ENCODE data around the gene MYBPC3. TPM values are rescaled to one million over a fixed set of nuclear protein-coding genes. Genes with fewer than 3 reads are reported as not detected.

The MYBPC3 gene
- total RNA-seq, 2 donors from 2014 or later, result 797 to 1,210 TPM

DNA sequence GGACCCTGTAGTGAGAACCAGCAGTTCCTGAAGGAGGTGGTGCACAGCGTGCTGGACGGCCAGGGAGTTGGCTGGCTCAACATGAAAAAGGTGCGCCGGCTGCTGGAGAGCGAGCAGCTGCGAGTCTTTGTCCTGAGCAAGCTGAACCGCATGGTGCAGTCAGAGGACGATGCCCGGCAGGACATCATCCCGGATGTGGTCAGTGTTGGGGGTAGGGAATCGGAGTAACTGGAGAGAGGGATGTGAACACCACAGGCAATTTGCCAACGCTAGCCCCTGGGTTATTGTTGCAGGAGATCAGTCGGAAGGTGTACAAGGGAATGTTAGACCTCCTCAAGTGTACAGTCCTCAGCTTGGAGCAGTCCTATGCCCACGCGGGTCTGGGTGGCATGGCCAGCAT lies 62.6 kb downstream of the MYBPC3 start:
- Histone ChIP-seq H3K27me3 (no peaks in the 10 kb centered on the region), H3K4me3 (no peak overlapping the region), H3K27ac (no peak overlapping the region), H3K4me1 (peaks cover 0 to 28% of the 10 kb centered on the region in 2 donors), H3K9me3 (no peaks in the 10 kb centered on the region), H3K36me3 (peaks cover 81% of the 10 kb centered on the region)
- DNase-seq (ENCODE audit: low spot score), result no peak
- TF ChIP-seq, protein P1, sequence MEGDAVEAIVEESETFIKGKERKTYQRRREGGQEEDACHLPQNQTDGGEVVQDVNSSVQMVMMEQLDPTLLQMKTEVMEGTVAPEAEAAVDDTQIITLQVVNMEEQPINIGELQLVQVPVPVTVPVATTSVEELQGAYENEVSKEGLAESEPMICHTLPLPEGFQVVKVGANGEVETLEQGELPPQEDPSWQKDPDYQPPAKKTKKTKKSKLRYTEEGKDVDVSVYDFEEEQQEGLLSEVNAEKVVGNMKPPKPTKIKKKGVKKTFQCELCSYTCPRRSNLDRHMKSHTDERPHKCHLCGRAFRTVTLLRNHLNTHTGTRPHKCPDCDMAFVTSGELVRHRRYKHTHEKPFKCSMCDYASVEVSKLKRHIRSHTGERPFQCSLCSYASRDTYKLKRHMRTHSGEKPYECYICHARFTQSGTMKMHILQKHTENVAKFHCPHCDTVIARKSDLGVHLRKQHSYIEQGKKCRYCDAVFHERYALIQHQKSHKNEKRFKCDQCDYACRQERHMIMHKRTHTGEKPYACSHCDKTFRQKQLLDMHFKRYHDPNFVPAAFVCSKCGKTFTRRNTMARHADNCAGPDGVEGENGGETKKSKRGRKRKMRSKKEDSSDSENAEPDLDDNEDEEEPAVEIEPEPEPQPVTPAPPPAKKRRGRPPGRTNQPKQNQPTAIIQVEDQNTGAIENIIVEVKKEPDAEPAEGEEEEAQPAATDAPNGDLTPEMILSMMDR (IDR thresholded peaks at IDR 0.05), result no peak

DNA sequence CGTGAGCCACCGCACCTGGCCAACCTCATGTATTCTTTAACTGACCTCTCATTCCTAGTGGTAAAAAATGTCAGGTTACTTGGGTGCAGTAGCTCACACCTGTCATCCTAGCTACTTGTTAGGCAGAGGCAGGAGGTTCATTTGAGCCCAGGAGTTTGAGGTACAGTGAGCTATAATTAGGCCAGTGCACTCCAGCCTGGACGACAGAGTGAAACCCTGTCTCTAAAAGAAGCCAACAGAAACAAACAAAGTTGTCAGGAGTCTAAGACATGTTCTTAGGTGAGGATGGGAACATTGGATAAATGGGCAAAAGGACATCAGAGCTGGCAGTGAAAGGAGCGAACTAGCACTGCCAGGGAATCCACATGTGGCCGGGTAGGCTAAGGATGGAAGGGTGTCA lies 64.4 kb downstream of the MYBPC3 start:
- no peak for DNase-seq (ENCODE audit: low spot score)
- H3K27me3 ChIP-seq, result no peaks in the 10 kb centered on the region
- H3K4me3 ChIP-seq, result no peak overlapping the region
- peaks cover 87% of the 10 kb centered on the region for H3K36me3 ChIP-seq
- TF ChIP-seq, protein P1 (IDR thresholded peaks at IDR 0.05), result no peak
- H3K9me3 ChIP-seq, result no peaks in the 10 kb centered on the region
- peaks cover 0 to 28% of the 10 kb centered on the region in 2 donors for H3K4me1 ChIP-seq
- H3K27ac ChIP-seq, result peak overlapping the region; percentile 59 to 80

DNA sequence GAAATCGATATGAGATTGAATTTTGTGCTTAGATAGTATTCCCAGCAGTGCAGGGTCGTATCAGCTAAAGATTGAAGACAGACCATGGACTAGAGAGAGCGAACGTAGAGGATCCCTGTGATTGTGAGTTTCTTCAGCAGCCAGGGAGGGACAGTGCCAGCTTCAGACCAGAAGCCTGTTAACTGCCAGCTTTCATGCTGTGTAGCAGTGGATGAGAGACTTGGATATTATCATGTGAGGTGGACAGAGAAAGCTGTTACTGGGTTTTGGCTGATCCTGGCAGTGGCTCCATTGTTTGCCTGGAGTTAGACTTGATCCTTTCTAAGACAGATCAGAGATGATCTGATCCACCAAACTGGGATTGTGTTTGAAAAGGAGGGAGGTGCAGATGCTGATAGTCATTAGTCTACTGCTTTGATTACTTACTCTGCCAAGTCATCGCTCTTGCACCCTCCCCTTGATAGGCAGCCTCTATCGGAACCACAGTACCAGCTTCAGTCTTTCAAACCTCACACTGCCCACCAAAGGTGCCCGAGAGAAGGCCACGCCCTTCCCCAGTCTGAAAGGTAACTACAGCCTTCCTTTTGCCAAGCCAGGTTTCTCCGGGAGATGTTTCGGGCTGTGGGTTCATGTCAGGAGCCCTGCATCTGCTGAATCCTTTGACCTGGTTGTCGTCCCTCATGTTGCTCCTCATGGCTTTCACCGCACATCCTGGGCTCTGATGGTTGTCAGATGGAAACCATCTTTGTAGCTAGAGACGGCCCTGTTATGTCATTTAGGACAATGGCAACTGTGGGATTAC lies 66.3 kb downstream of the MYBPC3 start:
- Histone ChIP-seq H3K27me3 (no peaks in the 10 kb centered on the region), H3K4me3 (no peak overlapping the region), H3K36me3 (peaks cover 89% of the 10 kb centered on the region), H3K27ac (peak overlapping the region; percentile 57 to 80), H3K9me3 (no peaks in the 10 kb centered on the region), H3K4me1 (peaks cover 0 to 28% of the 10 kb centered on the region in 2 donors)
- DNase-seq (ENCODE audit: low spot score), result no peak
- TF ChIP-seq, protein P1 (IDR thresholded peaks at IDR 0.05), result no peak

DNA sequence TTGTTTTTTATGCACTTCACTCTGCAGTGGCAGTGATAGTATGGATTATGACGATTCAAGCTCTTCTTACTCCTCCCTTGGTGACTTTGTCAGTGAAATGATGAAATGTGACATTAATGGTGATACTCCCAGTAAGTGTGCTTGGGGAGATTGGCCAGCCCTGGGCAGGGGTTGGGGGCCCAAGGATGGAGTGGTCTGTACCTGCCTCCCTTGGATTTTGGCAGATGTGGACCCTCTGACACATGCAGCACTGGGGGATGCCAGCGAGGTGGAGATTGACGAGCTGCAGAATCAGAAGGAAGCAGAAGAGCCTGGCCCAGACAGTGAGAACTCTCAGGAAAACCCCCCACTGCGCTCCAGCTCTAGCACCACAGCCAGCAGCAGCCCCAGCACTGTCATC lies 68.4 kb downstream of the MYBPC3 start:
- no peak for DNase-seq (ENCODE audit: low spot score)
- Histone ChIP-seq H3K36me3 (peaks cover 89% of the 10 kb centered on the region), H3K27me3 (no peaks in the 10 kb centered on the region), H3K9me3 (no peaks in the 10 kb centered on the region), H3K4me1 (peaks cover 0 to 33% of the 10 kb centered on the region in 2 donors), H3K27ac (no peak overlapping the region), H3K4me3 (no peak overlapping the region)
- TF ChIP-seq, protein P1 (IDR thresholded peaks at IDR 0.05), result no peak

DNA sequence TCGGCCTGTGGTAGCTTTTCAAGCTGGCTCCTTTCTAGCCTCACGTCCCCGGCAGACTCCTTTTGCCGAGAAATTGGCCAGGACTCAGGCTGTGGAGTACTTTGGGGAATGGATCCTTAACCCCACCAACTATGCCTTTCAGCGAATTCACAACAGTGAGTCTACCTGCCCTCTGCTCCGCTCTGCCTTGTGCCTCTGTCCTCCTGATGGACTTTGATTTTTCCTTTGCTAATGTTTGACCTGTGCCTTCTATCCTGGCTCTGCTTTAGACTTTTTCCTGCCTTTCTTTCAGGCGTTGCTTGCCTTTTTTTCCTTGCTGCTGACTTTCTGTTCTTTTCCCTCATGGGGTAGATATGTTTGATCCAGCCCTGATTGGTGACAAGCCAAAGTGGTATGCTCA lies 70.0 kb downstream of the MYBPC3 start:
- peaks cover 97% of the 10 kb centered on the region for H3K36me3 ChIP-seq

More for the DNA sequence above, 70.0 kb downstream of the MYBPC3 start:
- H3K4me3 ChIP-seq, result no peak overlapping the region
- TF ChIP-seq, protein P1 (IDR thresholded peaks at IDR 0.05), result no peak
- H3K27ac ChIP-seq, result peak overlapping the region in 1 of 2 donors; percentile 15
- peaks cover 0 to 32% of the 10 kb centered on the region in 2 donors for H3K4me1 ChIP-seq
- H3K9me3 ChIP-seq, result no peaks in the 10 kb centered on the region
- no peak for DNase-seq (ENCODE audit: low spot score)
- no peaks in the 10 kb centered on the region for H3K27me3 ChIP-seq

Small RNAs within 50 kb of the gene (microRNA-seq; reads per million reads assigned to microRNA genes)
- gene MIR4487 (ENCODE audit: borderline number of aligned reads in 2 of 2, borderline replicate concordance in 1 of 2), result 0 reads per million in 2 donors

Other genes starting within 250 kb of the MYBPC3 start
- 10 to 100 TPM; 75.1 to 78.0 TPM for gene ARFGAP2, start 175.8 kb downstream of the MYBPC3 start, total RNA-seq
- 100 to 1,000 TPM; 107 to 186 TPM for gene PACSIN3, start 166.3 kb downstream of the MYBPC3 start, total RNA-seq
- 10 to 100 TPM in 1 of 2 donors, 1 to 10 TPM in 1; 8.8 to 12.0 TPM for gene DDB2, start 137.7 kb downstream of the MYBPC3 start, total RNA-seq
- 10 to 100 TPM; 45.2 to 59.4 TPM for gene ACP2, start 103.9 kb downstream of the MYBPC3 start, total RNA-seq
- gene NR1H3, start 94.7 kb downstream of the MYBPC3 start, total RNA-seq, result 10 to 100 TPM; 15.9 to 23.2 TPM
- 10 to 100 TPM; 28.2 to 49.8 TPM for gene MADD, start 82.6 kb downstream of the MYBPC3 start, total RNA-seq
- 10 to 100 TPM in 1 of 2 donors, 1 to 10 TPM in 1; 7.5 to 23.1 TPM for gene SPI1, start 25.8 kb upstream of the MYBPC3 start, total RNA-seq
- gene SLC39A13, start 55.9 kb upstream of the MYBPC3 start, total RNA-seq, result 10 to 100 TPM; 78.4 to 79.8 TPM
- 100 to 1,000 TPM; 130 to 177 TPM for gene PSMC3, start 73.7 kb upstream of the MYBPC3 start, total RNA-seq
- not detected for gene RAPSN, start 96.4 kb upstream of the MYBPC3 start, total RNA-seq
- 10 to 100 TPM; 57.1 to 65.9 TPM for gene CELF1, start 200.4 kb upstream of the MYBPC3 start, total RNA-seq
- 10 to 100 TPM; 26.9 to 50.1 TPM for gene PTPMT1, start 212.9 kb upstream of the MYBPC3 start, total RNA-seq
- gene KBTBD4, start 226.3 kb upstream of the MYBPC3 start, total RNA-seq, result 10 to 100 TPM; 11.7 to 21.7 TPM
- gene NDUFS3, start 226.4 kb upstream of the MYBPC3 start, total RNA-seq, result 100 to 1,000 TPM in 1 of 2 donors, 10 to 100 TPM in 1; 93.4 to 125 TPM
- under 1 TPM in 1 of 2 donors, not detected in 1; 0.89 TPM for gene FAM180B, start 234.0 kb upstream of the MYBPC3 start, total RNA-seq
- under 1 TPM in 1 of 2 donors, not detected in 1; 0.86 TPM for gene C1QTNF4, start 241.7 kb upstream of the MYBPC3 start, total RNA-seq

All from right atrium auricular region (tissue), 2 donors.